HepG2 (cell line): Measurements from ENCODE around the gene UBE2O. TPM values are rescaled to one million over a fixed set of nuclear protein-coding genes. Genes with fewer than 3 reads are reported as not detected.
A peak's percentile ranks its signal among the peaks of the same experiment; 100 is the strongest.

Experiments used
- JUN ChIP-seq: sonication (generic); formaldehyde crosslinking; IDR thresholded peaks from 2 replicates; pipeline ENCODE4 v1.4.0; 2020; ENCODE audit warnings: mild to moderate bottlenecking, missing genetic modification reagents
- RARA ChIP-seq: IDR thresholded peaks from 2 replicates; pipeline ENCODE4 v1.6.1; 2016; ENCODE audit warnings: missing genetic modification reagents, missing compliant biosample characterization
- SIX1 ChIP-seq: sonication (generic); formaldehyde crosslinking; IDR thresholded peaks from 2 replicates; pipeline ENCODE4 v1.4.0; 2020; ENCODE audit warnings: missing genetic modification reagents, borderline replicate concordance
- TGIF2 ChIP-seq: IDR thresholded peaks from 2 replicates; pipeline ENCODE4 v1.6.1; 2016; ENCODE audit warnings: control low read depth, missing compliant biosample characterization
- YEATS4 ChIP-seq: sonication (generic); formaldehyde crosslinking; IDR thresholded peaks from 2 replicates; pipeline ENCODE4 v1.4.0; 2020; ENCODE audit warnings: missing genetic modification reagents, borderline replicate concordance
- polyA plus RNA-seq, 8 experiments: library from polyadenylated mRNA; depleted of rRNA in 3 of 8; stranded (reverse) in 7 of 8; unstranded in 1 of 8; fragments of >200 nt; fragmentation: Illumina TruSeq in 4 of 8; extraction: Trizol in 4 of 8; gene quantifications; 2 replicates each; pipeline versions ENCODE4 v1.2.1 to v1.2.3, GENCODE V29; 2011 to 2016; ENCODE audit warnings: low read depth in 4 of 8, missing spikeins in 1 of 8, mixed read lengths in 1 of 8; ENCODE audit not compliant: insufficient read depth in 1 of 8
- total RNA-seq, 5 experiments: library from RNA; depleted of rRNA; stranded (reverse); fragments of >200 nt; fragmentation: Illumina TruSeq; extraction: Trizol; gene quantifications; 2 replicates each; pipeline ENCODE4 v1.2.3, GENCODE V29; 2016; ENCODE audit warnings: low read depth in 1 of 5
- TF ChIP-seq, protein P1 (sequence below): sonication (generic); formaldehyde crosslinking; IDR thresholded peaks from 2 replicates; pipeline ENCODE4 v1.4.0; 2020; ENCODE audit warnings: missing genetic modification reagents, borderline replicate concordance
- TF ChIP-seq, protein P2 (sequence below): sonication (generic); formaldehyde crosslinking; IDR thresholded peaks from 2 replicates; pipeline ENCODE4 v1.5.1; 2020; ENCODE audit warnings: mild to moderate bottlenecking, missing genetic modification reagents, borderline replicate concordance
- TF ChIP-seq, protein P3 (sequence below): sonication (generic); formaldehyde crosslinking; IDR thresholded peaks from 2 replicates; pipeline ENCODE4 v1.8.0; 2022; ENCODE audit warnings: missing genetic modification reagents, mild to moderate bottlenecking, moderate library complexity, borderline replicate concordance
- TF ChIP-seq, protein P4 (sequence below): sonication (generic); formaldehyde crosslinking; IDR thresholded peaks from 2 replicates; pipeline ENCODE4 v1.8.1; 2023; ENCODE audit warnings: mild to moderate bottlenecking, missing genetic modification reagents, borderline replicate concordance
- TF ChIP-seq, protein P5 (sequence below): sonication (generic); formaldehyde crosslinking; IDR thresholded peaks from 2 replicates; pipeline ENCODE4 v1.4.0; 2020; ENCODE audit warnings: missing genetic modification reagents, borderline replicate concordance
- TF ChIP-seq, protein P6 (sequence below): sonication (generic); formaldehyde crosslinking; conservative IDR thresholded peaks from 2 replicates; pipeline ENCODE4 v1.5.0; 2020; ENCODE audit warnings: missing genetic modification reagents
- TF ChIP-seq, protein P7 (sequence below): sonication (generic); formaldehyde crosslinking; IDR thresholded peaks from 2 replicates; pipeline ENCODE4 v1.5.0; 2020; ENCODE audit warnings: missing genetic modification reagents
- TF ChIP-seq, protein P8 (sequence below): sonication (generic); formaldehyde crosslinking; IDR thresholded peaks from 2 replicates; pipeline ENCODE4 v1.5.1; 2020; ENCODE audit warnings: missing genetic modification reagents, mild to moderate bottlenecking, borderline replicate concordance

The UBE2O gene
- total and polyA plus RNA-seq, 2 of the 13 experiments (the other 11 are each of a cell fraction or from before 2014, with no cell fraction given): 21.5 to 23.5 TPM

DNA sequence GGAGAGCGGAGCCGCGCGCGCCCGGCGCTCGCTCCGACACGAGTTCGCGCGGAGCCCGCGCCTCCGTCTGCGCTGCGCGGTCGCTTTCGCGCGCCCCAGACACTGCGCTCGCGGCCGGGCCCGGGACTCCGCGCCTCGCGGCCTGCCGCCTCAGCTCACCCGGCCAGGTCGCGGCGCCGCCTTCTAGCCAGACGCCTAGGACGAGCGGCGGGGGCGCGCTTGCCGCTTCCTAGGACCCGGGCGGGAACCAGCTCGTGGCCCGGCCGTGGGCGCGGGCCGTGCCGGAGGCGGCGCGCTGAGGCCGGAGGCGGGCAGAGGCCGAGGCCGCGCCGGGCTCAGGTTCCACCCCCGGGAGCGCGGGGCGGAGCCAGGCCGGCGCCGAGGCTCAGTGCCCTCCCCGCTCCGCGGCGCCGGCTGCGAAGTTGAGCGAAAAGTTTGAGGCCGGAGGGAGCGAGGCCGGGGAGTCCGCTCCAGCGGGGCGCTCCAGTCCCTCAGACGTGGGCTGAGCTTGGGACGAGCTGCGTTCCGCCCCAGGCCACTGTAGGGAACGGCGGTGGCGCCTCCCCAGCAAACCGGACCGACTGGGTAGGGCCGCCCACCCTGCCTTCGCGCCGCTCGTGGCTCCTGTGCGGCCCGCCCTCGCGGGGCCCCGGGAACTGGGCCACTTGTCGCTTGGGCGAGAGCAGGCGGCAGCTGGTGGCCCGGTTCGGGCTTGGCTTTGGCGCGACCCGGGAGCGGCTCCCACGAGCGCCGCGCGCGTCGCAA is 68.5 kb downstream of the UBE2O start, which contains the start of gene SPHK1 (continued):
- TF ChIP-seq RARA (CRISPR knock-in tag): no peak
- TF ChIP-seq, protein P1, sequence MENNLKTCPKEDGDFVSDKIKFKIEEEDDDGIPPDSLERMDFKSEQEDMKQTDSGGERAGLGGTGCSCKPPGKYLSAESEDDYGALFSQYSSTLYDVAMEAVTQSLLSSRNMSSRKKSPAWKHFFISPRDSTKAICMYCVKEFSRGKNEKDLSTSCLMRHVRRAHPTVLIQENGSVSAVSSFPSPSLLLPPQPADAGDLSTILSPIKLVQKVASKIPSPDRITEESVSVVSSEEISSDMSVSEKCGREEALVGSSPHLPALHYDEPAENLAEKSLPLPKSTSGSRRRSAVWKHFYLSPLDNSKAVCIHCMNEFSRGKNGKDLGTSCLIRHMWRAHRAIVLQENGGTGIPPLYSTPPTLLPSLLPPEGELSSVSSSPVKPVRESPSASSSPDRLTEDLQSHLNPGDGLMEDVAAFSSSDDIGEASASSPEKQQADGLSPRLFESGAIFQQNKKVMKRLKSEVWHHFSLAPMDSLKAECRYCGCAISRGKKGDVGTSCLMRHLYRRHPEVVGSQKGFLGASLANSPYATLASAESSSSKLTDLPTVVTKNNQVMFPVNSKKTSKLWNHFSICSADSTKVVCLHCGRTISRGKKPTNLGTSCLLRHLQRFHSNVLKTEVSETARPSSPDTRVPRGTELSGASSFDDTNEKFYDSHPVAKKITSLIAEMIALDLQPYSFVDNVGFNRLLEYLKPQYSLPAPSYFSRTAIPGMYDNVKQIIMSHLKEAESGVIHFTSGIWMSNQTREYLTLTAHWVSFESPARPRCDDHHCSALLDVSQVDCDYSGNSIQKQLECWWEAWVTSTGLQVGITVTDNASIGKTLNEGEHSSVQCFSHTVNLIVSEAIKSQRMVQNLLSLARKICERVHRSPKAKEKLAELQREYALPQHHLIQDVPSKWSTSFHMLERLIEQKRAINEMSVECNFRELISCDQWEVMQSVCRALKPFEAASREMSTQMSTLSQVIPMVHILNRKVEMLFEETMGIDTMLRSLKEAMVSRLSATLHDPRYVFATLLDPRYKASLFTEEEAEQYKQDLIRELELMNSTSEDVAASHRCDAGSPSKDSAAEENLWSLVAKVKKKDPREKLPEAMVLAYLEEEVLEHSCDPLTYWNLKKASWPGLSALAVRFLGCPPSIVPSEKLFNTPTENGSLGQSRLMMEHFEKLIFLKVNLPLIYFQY: peak; percentile 21; the same call in 1 of the 2 replicates
- TF ChIP-seq JUN (CRISPR knock-in tag): no peak
- TF ChIP-seq TGIF2 (CRISPR knock-in tag): no peak
- no peak for TF ChIP-seq YEATS4 (CRISPR knock-in tag)
- TF ChIP-seq, protein P2, sequence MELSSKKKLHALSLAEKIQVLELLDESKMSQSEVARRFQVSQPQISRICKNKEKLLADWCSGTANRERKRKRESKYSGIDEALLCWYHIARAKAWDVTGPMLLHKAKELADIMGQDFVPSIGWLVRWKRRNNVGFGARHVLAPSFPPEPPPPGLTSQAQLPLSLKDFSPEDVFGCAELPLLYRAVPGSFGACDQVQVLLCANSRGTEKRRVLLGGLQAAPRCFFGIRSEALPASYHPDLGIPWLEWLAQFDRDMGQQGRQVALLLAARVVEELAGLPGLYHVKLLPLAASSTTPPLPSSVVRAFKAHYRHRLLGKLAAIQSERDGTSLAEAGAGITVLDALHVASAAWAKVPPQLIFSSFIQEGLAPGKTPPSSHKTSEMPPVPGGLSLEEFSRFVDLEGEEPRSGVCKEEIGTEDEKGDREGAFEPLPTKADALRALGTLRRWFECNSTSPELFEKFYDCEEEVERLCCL (CRISPR knock-in tag): no peak
- TF ChIP-seq, protein P3, sequence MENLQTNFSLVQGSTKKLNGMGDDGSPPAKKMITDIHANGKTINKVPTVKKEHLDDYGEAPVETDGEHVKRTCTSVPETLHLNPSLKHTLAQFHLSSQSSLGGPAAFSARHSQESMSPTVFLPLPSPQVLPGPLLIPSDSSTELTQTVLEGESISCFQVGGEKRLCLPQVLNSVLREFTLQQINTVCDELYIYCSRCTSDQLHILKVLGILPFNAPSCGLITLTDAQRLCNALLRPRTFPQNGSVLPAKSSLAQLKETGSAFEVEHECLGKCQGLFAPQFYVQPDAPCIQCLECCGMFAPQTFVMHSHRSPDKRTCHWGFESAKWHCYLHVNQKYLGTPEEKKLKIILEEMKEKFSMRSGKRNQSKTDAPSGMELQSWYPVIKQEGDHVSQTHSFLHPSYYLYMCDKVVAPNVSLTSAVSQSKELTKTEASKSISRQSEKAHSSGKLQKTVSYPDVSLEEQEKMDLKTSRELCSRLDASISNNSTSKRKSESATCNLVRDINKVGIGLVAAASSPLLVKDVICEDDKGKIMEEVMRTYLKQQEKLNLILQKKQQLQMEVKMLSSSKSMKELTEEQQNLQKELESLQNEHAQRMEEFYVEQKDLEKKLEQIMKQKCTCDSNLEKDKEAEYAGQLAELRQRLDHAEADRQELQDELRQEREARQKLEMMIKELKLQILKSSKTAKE: peak; percentile 28; the same call in 1 of the 2 replicates
- TF ChIP-seq, protein P4, sequence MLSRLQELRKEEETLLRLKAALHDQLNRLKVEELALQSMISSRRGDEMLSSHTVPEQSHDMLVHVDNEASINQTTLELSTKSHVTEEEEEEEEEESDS (CRISPR knock-in tag): 0 out of 2 replicates have a peak, but pooled peaks have one; percentile 18
- TF ChIP-seq SIX1 (CRISPR knock-in tag): peak; percentile 45; the same call in 1 of the 2 replicates
- TF ChIP-seq, protein P5, sequence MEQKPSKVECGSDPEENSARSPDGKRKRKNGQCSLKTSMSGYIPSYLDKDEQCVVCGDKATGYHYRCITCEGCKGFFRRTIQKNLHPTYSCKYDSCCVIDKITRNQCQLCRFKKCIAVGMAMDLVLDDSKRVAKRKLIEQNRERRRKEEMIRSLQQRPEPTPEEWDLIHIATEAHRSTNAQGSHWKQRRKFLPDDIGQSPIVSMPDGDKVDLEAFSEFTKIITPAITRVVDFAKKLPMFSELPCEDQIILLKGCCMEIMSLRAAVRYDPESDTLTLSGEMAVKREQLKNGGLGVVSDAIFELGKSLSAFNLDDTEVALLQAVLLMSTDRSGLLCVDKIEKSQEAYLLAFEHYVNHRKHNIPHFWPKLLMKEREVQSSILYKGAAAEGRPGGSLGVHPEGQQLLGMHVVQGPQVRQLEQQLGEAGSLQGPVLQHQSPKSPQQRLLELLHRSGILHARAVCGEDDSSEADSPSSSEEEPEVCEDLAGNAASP (CRISPR knock-in tag): 0 out of 2 replicates have a peak, but pooled peaks have one; percentile 18
- TF ChIP-seq, protein P6, sequence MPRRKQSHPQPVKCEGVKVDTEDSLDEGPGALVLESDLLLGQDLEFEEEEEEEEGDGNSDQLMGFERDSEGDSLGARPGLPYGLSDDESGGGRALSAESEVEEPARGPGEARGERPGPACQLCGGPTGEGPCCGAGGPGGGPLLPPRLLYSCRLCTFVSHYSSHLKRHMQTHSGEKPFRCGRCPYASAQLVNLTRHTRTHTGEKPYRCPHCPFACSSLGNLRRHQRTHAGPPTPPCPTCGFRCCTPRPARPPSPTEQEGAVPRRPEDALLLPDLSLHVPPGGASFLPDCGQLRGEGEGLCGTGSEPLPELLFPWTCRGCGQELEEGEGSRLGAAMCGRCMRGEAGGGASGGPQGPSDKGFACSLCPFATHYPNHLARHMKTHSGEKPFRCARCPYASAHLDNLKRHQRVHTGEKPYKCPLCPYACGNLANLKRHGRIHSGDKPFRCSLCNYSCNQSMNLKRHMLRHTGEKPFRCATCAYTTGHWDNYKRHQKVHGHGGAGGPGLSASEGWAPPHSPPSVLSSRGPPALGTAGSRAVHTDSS (CRISPR knock-in tag): no peak
- TF ChIP-seq, protein P7, sequence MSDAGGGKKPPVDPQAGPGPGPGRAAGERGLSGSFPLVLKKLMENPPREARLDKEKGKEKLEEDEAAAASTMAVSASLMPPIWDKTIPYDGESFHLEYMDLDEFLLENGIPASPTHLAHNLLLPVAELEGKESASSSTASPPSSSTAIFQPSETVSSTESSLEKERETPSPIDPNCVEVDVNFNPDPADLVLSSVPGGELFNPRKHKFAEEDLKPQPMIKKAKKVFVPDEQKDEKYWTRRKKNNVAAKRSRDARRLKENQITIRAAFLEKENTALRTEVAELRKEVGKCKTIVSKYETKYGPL (CRISPR knock-in tag): no peak
- TF ChIP-seq, protein P8, sequence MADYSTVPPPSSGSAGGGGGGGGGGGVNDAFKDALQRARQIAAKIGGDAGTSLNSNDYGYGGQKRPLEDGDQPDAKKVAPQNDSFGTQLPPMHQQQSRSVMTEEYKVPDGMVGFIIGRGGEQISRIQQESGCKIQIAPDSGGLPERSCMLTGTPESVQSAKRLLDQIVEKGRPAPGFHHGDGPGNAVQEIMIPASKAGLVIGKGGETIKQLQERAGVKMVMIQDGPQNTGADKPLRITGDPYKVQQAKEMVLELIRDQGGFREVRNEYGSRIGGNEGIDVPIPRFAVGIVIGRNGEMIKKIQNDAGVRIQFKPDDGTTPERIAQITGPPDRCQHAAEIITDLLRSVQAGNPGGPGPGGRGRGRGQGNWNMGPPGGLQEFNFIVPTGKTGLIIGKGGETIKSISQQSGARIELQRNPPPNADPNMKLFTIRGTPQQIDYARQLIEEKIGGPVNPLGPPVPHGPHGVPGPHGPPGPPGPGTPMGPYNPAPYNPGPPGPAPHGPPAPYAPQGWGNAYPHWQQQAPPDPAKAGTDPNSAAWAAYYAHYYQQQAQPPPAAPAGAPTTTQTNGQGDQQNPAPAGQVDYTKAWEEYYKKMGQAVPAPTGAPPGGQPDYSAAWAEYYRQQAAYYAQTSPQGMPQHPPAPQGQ: 0 out of 2 replicates have a peak, but pooled peaks have one; percentile 41
